ENCODE results near the gene PFAS.
"Not testable (repeated sequence)": the region's sequence is repeated elsewhere in the genome, so short reads cannot be mapped to it uniquely, and the experiment has no call there.

Gene PFAS

DNA sequence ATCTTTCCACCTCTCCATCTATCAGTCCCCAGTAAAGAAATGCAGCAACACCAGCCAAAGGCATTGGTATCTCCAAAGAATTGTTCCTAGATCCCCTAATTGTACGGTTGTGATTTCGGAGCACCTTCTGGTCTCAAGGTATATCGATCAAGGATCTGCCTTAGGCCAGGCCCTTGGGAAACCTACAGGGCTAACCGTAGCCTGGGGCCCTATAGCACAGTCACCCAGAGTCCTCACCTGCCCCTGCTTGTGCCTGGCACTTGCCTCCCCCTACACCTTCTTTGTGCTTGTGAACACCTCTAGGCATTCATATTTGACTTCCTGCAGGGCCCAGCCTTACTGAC lies 21.9 kb upstream of the PFAS start:
- DNase-seq (ENCODE audit: low read depth, low spot score), result no peak

DNA sequence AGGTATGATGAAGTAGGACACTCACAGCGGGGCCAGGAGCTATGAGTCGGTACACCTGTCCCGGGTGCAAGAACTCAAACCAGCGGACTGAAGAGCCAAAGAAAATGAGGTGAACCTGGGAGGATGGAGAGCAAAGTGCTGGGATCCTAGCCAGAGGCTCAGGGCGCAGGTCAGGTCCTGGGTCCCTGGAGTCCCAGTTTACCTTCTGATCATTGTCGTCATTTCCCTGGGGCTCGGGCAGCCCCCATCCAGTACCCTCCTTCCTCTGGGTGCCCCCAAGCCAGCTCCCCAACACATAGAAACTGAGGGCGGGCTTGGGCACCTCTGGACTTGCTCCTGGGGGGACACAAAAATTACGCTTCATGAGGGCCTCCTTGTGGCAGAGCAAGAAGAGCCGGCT lies 17.4 kb upstream of the PFAS start:
- no peak for DNase-seq (ENCODE audit: low read depth, low spot score)

DNA sequence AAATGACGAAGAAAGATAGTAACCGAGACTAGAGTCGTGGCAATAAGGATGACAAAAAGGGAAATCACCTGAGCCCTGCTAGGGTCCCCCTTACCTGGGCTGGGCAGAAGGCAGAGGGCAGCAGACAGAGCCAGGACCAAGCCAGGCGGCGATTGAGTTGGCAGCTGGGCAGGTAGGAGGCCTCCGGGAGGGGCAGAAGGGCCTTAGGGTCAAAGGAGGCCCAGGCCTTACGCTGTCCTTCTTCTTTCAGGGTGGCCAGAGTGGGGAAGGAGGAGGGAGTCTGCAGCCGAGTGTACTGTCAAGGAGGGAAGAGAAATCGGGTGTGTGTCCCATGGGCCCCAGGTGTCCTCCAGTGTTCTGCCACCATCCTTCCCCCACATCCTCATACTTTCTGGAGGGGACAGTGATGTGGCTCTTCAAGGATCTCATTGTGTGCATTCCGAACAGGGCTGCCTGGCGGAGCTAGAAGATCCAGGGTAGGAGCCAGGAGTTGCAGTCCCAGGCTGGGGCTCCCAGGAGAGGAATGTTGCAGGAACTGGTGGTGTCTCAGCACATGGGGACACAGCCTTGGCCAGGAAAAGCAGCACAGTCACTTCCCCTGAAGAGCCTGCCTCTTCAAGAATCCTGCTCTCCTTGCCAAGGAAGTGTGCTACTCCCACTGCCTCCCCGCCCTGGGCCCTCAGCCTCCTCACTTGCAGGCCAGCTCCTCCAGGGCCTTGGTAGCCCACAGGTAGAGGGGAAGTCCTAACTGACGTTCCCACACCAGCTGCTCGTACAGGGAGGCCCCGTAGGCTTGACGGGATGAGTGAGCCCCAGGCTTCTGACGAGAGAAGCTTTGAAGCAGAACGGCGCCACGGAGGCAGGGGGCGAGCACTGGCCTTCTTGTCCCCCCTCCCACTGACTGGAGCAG lies 14.5 kb upstream of the PFAS start:
- no peak for DNase-seq (ENCODE audit: low read depth, low spot score)

DNA sequence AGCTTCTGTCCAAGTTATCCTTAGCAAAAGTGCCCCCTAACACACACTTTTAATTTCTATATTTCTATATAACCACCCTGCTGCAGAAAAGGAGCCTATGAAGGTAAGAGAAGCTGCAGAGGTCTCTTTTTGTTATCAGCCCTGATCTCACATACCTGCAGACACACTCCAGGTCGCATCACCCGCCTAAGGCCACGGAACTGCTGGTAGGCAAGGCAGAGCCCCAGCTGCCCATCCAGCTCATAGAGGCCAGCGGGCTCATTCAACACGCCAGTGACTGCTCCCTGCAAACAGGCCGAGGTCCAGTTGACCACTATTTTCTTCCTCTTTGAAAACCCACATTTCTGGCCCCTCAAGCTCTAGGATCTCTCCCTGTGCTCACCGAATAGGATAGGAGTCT lies 13.4 kb upstream of the PFAS start:
- DNase-seq (ENCODE audit: low read depth, low spot score), result no peak

DNA sequence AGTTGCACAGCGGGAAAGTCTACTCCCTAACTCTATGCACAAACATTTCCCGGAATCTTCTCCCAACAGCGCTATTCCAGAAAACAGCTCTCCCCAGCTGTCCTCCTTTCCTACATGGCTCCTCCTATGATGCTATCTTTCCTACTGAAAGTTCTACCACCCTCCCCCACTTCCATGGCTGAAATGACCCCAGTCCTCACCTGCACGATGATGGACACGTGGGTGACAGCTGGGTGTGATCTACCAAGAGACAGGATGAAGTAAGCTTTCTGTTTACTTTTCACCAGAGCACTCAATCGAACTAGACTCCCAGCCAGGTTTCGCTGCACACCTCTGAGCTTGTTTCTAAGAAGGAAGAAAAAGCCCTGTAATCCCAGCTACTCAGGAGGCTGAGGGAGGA lies 11.9 kb upstream of the PFAS start:
- no peak for DNase-seq (ENCODE audit: low read depth, low spot score)

DNA sequence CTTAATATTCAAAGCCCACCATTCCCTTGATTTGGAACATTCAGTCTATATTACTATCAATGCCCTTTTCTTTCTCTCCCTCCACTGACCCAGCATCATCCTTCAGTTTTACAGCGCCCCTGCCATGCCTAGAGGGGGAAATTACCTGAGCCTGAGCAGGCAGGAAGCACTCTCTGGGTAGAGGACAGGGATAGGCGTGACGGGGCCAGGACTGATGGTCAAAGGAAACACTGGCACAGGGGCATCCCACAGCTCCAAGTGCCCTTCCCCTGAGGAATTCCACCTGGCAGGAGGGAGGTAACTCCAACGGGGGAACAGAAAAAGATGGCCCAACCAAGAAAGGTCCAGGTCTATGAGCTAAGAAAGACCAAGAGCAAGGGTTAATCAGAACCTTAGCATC lies 11.2 kb upstream of the PFAS start:
- no peak for DNase-seq (ENCODE audit: low read depth, low spot score)

DNA sequence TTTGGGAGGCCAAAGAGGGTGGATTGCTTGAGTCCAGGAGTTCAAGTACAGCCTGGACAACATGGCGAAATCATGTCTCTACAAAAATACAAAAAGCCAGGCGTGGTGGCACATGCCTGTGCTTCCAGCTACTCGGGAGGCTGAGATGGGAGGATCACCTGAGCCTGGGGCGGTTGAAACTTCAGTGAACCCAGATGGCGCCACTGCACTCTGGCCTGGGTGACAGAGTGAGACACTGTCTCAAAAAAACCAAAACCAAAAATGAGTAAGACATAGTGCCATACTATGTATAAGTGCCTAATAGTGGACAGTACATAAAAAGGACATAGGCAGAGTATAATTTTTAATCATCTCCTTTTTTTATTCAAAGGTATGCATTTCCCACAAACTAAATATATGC lies 5.3 kb upstream of the PFAS start:
- DNase-seq (ENCODE audit: low read depth, low spot score), result no peak

DNA sequence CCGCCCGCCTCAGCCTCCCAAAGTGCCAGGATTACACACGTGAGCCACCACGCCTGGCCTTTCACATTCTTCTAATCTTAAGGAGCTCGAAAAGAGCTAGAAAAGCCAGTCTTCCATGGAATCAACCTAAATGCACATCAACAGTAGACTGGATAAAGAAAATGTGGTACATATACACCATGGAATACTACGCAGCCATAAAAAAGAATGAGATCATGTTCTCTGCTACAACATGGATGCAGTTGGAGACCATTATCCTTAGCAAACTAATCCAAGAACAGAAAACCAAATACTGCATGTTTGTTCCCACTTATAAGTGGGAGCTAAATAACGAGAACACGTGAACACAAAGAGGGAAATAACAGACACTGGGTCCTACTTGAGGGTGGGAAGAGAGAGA lies 4.3 kb upstream of the PFAS start:
- no peak for DNase-seq (ENCODE audit: low read depth, low spot score)

DNA sequence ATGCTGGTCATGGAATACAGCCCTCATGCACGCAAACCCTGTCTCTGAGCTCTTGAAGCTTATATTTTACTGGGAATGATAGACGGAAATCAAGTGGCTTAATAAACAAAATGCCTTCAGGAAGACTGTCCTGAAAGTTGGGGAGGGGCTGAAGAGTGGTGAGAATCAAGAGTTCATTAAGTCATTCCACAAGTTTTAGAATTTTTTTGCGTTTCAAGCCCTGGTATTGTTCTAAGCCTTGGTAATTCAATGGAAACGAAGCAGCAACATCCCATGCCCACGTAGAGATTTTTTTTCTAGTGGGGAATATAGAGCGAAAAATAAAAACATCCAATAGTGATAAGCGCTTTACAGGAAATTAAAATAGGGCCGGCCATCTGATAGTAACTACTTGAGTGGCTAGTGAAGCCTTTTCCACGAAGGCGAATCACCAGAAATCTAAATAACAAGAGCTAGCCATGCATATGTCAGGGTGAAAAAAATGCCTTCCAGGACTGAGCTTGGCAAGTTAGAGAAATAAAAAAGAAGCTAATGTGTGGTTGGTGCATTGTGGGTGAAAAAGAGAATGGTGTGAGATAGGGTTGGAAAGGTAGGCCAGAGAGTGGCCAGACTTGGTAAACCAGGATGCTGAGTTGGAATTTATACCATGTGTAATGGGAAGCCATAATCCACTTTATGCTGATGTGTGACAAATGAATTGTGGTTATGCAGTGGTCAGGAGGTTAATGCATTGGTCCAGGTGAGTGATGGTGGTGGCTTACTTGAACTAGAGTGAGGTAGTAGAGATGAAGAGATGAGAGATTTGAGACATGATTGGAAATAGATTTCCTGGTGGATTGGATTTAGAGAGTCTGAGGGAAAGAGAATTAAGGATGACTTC lies 772 bp downstream of the PFAS start:
- DNase-seq (ENCODE audit: low read depth, low spot score), result no peak

DNA sequence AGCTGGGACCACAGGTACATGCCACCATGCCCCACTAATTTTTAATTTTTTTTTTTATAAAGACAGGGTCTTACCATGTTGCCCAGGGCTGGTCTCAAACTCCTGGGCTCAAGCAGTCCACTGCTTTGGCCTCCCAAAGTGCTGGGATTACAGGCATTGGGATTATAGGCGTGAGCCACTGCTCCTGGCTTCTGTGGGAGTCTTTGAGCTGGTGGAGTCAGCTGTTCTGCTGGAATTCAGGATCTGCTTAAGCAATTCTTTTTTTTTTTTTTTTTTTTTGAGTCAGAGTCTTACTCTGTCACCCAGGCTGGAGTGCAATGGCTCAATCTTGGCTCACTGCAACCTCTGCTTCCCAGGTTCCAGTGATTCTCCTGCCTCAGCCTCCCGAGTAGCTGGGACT lies 2.3 kb downstream of the PFAS start:
- not testable (repeated sequence) for DNase-seq (ENCODE audit: low read depth, low spot score)

DNA sequence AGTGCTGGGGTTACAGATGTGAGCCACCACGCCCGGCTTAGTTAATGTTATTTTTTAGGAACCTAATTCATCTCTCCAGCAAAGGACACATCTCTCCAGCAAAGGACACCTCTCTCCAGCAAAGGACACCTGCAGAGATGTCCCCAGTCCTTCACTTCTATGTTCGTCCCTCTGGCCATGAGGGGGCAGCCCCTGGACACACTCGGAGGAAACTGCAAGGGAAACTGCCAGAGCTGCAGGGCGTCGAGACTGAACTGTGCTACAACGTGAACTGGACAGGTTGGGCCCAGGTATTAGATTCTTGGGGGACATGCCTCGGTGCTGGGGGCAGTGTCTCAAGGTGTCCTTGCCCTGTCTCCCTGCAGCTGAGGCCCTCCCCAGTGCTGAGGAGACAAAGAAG lies 4.7 kb downstream of the PFAS start:
- DNase-seq (ENCODE audit: low read depth, low spot score), result no peak

DNA sequence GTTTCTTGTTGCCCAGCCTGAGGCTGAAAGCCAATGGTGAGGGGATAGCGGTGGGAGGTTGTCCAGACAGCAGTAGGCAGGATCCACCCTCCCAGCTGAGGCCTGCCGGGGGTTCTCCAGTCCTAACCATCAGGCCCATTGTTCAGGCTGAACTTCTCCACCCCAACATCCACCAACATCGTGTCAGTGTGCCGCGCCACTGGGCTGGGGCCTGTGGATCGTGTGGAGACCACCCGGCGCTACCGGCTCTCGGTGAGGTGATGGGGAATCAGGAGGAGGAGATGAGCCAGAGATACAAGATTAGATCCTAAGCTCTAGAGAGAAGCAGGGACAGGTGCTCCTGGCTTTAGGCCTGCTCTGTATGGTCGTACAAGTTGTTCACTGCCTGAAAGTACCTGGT lies 5.8 kb downstream of the PFAS start:
- DNase-seq (ENCODE audit: low read depth, low spot score), result no peak

DNA sequence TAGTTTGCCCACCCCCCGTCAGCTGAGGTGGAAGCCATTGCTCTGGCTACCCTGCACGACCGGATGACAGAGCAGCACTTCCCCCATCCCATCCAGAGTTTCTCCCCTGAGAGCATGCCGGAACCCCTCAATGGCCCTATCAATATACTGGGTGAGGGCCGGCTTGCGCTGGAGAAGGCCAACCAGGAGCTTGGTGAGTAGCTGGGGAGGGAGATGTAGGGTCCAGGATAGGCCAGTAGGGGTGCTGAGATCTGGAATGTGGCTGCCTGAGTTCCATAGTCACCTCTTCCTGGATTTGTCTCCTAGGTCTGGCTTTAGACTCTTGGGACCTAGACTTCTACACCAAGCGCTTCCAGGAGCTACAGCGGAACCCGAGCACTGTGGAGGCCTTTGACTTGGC lies 6.4 kb downstream of the PFAS start:
- no peak for DNase-seq (ENCODE audit: low read depth, low spot score)

DNA sequence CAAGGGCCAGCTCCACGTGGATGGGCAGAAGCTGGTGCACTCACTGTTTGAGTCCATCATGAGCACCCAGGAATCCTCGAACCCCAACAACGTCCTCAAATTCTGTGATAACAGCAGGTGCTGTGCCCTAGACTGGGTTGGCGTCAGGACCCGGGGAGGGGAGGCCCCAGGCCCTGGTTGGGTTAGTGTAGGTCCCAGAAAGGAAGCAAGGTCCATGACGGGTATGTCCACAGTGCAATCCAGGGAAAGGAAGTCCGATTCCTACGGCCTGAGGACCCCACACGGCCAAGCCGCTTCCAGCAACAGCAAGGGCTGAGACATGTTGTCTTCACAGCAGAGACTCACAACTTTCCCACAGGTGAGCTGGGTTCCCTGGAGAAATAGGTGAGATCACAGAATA lies 7.2 kb downstream of the PFAS start:
- no peak for DNase-seq (ENCODE audit: low read depth, low spot score)

DNA sequence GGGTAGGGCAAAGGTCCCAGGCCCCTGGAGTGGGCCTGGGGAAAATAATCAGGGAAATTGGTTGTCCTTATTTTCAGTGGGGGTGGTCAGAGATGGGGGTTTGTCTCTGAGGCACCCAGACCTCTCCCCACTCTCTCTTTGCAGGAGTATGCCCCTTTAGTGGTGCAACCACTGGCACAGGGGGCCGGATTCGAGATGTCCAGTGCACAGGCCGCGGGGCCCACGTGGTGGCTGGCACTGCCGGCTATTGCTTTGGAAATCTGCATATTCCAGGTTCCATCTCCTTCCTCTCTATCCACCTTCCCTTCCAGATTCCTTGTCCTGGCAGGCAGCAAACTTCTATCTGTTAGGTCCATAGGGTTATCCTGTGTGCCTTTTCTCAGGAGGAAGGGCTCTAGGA lies 7.6 kb downstream of the PFAS start:
- DNase-seq (ENCODE audit: low read depth, low spot score), result no peak

DNA sequence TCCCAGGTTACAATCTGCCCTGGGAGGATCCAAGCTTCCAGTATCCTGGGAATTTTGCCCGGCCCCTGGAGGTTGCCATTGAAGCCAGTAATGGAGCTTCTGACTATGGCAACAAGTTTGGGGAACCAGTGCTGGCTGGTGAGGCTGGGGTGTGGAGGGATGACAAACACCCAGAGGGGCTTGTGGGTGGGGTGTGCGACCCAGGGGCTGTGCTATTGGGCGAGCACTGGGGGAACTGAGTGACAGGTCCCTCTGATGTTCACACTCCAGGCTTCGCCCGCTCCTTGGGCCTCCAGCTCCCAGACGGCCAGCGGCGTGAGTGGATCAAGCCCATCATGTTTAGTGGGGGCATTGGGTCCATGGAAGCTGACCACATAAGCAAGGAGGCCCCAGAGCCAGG lies 8.7 kb downstream of the PFAS start:
- DNase-seq (ENCODE audit: low read depth, low spot score), result no peak

DNA sequence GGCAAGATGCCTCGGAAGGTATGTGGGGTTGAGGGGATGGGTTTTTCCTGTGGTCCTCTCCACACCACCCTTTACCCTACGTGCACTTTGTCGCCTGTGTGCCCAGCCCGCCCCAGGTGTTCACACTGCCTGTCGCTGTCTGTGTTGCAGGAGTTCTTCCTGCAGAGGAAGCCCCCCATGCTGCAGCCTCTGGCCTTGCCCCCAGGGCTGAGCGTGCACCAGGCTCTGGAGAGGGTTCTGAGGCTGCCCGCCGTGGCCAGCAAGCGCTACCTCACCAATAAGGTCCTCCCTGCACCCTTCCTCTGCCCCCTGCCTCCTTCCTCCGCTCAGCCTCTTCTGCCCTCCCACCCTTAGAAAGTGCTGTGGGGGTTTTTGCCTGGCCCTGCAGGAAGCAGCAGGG lies 15.2 kb downstream of the PFAS start:
- DNase-seq (ENCODE audit: low read depth, low spot score), result no peak

DNA sequence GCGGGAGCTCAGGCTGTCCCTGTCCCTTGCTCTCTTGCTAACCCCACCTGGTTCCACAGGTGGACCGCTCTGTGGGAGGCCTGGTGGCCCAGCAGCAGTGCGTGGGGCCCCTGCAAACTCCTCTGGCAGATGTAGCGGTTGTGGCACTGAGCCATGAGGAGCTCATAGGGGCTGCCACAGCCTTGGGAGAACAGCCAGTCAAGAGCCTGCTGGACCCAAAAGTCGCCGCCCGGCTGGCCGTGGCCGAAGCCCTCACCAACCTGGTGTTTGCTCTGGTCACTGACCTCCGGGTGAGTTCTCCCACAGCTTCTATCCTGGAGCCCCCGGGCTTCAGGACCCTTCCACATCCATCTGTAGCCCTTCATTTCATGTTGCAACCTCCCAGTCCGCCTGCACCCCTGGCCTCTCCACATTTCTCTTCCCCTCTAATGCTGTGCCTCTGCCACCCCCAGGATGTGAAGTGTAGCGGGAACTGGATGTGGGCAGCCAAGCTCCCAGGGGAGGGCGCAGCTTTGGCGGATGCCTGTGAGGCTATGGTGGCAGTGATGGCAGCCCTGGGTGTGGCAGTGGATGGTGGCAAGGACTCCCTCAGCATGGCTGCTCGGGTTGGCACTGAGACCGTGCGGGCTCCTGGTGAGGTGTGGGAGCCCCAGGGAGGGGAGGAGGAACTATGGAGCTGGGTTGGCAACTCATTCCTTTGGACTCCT lies 15.9 kb downstream of the PFAS start:
- DNase-seq (ENCODE audit: low read depth, low spot score), result no peak

DNA sequence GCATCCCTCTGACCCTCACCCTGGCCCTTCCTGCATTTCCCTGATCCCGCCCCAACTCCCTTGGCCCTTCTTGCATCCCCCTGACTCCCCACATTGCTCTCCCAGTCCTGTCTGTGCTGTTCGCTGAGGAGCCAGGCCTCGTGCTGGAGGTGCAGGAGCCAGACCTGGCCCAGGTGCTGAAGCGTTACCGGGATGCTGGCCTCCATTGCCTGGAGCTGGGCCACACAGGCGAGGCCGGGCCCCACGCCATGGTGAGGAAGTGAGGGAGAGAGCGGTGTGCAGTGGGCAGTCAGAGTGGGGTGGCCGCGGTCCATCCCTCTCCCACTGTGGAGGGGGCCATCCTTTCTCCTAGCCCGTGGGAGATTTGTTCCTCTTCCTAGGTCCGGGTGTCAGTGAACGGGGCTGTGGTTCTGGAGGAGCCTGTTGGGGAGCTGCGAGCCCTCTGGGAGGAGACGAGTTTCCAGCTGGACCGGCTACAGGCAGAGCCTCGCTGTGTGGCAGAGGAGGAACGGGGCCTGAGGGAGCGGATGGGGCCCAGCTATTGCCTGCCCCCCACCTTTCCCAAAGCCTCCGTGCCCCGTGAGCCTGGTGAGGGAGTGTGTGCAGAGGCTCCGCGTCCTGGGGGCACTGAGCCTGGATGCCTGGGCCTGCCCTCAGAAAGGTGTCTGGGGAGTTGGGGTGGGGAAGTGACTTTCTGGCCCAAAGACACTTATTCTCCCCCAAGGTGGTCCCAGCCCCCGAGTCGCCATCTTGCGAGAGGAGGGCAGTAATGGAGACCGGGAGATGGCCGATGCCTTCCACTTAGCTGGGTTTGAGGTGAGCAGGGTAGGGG lies 17.8 kb downstream of the PFAS start:
- no peak for DNase-seq (ENCODE audit: low read depth, low spot score)

DNA sequence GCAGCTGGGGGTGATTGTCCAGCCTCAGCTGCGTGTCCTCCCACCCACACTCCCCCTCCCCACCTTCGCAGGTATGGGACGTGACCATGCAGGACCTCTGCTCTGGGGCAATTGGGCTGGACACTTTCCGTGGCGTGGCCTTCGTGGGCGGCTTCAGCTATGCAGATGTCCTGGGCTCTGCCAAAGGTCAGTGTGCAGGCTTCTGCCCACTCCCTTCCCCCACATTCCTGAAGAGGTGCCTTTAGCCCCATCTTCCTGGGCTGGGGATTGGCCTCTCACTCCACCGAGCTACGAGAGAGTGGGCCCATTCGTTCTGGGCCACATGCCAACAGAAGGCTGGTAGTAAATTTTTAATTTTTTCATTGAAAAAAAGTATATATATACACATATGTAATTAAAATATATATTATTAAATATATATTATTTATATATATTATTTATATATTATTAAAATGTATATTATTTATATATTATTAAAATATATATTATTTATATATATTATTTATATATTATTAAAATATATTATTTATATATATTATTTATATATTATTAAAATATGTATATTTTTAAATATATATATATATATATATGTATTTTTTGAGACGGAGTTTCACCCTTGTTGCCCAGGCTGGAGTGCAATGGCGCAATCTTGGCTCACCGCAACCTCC lies 18.5 kb downstream of the PFAS start:
- no peak for DNase-seq (ENCODE audit: low read depth, low spot score)

All from iPS DF 19.7 (cell line).